ENCODE data around the gene WDFY4. TPM values are rescaled to one million over a fixed set of nuclear protein-coding genes. Genes with fewer than 3 reads are reported as not detected.

WDFY4 gene
- total RNA-seq, 1 experiment from 2014 or later, result 0.22 TPM

DNA sequence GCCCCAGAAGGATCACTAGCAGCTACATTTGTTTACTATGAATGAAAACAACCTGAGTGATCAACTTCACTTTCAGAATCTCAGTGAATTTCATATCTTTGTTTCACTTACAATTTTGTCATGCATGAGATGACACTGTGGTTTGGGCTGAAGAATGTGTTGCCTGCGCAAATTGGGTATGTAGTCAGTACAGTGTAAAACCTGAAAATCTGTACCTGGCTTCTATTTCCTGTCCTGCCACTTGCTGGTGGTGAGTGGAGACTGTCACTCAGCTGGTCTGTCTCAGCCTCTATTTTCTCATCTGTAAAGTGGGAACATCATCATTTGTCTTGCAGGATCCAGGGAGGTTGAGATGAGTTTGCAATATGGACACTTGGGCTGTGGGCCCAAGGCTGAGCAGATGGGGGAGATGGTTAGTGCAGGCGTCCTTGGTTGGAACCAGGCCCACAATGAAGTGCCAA is 118.0 kb downstream of the WDFY4 start:
- no peak for ATAC-seq

DNA sequence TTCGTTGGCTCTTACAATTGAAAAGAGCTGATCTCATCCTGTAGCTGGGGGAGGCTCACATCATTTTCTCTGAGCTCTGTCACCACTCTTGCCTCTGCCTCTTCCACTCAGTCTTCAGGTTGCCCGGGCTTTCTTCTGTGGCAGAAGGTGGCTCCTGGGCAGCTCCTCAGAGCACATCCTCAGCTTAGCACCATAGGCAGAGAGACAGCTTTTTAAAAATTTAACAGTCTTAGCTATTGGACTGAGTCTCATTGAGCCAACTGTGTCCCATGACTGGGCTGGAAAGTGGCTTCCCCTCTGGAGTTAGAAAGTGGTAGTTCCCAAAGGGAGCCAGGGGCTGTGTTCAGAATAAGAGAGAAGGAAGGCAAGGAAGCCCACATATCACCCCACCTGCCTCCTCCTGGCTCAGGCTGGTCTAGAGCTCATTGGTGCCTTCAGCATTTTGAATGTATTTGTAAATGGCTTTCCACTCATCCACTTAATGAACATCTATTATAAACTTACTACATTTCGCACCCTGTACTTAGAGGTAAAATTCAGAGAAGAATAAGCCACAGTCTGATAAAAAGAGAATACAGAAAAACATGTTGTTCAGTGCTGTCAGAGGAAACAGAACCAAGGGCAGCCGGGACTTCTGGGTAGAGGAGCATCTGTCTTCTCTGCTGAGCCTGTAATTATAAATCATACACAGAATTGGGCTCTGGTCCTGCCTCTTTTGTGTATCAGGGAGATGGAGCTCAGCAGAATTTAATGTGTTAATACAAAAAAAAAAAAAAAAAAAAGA is 119.3 kb downstream of the WDFY4 start:
- Histone ChIP-seq H3K79me2 (ENCODE audit: insufficient read depth, low read length) (no peaks in the 10 kb centered on the region), H3K27ac (ENCODE audit: low read depth, low read length) (no peak overlapping the region), H3K9me3 (ENCODE audit: control insufficient read depth in 1 of 2, insufficient read depth in 1 of 2, low read depth in 1 of 2, low read length in 2 of 2) (no peaks in the 10 kb centered on the region), H2AFZ (ENCODE audit: low read depth, low read length, poor library complexity, severe bottlenecking) (no peak overlapping the region), H3K4me2 (ENCODE audit: low read length) (no peak overlapping the region), H3K9me2 (ENCODE audit: insufficient read depth) (no peaks in the 10 kb centered on the region), H3K9ac (ENCODE audit: low read length) (no peak overlapping the region), H3K4me1 (ENCODE audit: control insufficient read depth in 1 of 2, insufficient read depth in 2 of 2, low read length in 2 of 2) (no peaks in the 10 kb centered on the region), H3K27me3 (ENCODE audit: insufficient read depth, low read length) (0 out of 2 replicates have a peak, but pooled peaks cover 10% of the 10 kb centered on the region), H3K4me3 (replicated peaks in 1 of 2; ENCODE audit: low read depth in 1 of 2, low read length in 2 of 2) (no peak overlapping the region), H4K20me1 (ENCODE audit: insufficient read depth) (no peaks in the 10 kb centered on the region), H3K36me3 (ENCODE audit: control insufficient read depth in 1 of 2, insufficient read depth in 2 of 2, low read length in 2 of 2) (no peaks in the 10 kb centered on the region)
- ChIA-PET POLR2A (no interaction called here), RAD21 (ENCODE audit: low non-redundant PET in 1 of 2, low total read pairs in 2 of 2, uncharacterized antibody in 2 of 2, unreplicated experiment in 2 of 2) (no interaction called here), CTCF (no interaction called here)
- no peak for TF ChIP-seq YY1 (IDR thresholded peaks at IDR 0.05; ENCODE audit: extremely low read depth, insufficient replicate concordance, low read depth, low read length)
- TF ChIP-seq POLR2A (IDR thresholded peaks at IDR 0.05; ENCODE audit: borderline replicate concordance, extremely low read depth, insufficient read depth, insufficient read length), result no peak
- TF ChIP-seq JUND (IDR thresholded peaks at IDR 0.05), result no peak
- no peak for TF ChIP-seq CEBPB (IDR thresholded peaks at IDR 0.05; ENCODE audit: low read depth)
- TF ChIP-seq, protein P1, sequence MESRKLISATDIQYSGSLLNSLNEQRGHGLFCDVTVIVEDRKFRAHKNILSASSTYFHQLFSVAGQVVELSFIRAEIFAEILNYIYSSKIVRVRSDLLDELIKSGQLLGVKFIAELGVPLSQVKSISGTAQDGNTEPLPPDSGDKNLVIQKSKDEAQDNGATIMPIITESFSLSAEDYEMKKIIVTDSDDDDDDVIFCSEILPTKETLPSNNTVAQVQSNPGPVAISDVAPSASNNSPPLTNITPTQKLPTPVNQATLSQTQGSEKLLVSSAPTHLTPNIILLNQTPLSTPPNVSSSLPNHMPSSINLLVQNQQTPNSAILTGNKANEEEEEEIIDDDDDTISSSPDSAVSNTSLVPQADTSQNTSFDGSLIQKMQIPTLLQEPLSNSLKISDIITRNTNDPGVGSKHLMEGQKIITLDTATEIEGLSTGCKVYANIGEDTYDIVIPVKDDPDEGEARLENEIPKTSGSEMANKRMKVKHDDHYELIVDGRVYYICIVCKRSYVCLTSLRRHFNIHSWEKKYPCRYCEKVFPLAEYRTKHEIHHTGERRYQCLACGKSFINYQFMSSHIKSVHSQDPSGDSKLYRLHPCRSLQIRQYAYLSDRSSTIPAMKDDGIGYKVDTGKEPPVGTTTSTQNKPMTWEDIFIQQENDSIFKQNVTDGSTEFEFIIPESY (IDR thresholded peaks at IDR 0.05; ENCODE audit: extremely low read depth, insufficient replicate concordance, low read length), result no peak
- no peak for TF ChIP-seq EZH2 (IDR thresholded peaks at IDR 0.05)
- TF ChIP-seq ZNF274 (IDR thresholded peaks at IDR 0.05; ENCODE audit: low read depth, low read length), result no peak
- no peak for TF ChIP-seq TCF7L2 (IDR thresholded peaks at IDR 0.05; ENCODE audit: borderline replicate concordance, extremely low read depth, insufficient read depth, insufficient read length)
- TF ChIP-seq, protein P2, sequence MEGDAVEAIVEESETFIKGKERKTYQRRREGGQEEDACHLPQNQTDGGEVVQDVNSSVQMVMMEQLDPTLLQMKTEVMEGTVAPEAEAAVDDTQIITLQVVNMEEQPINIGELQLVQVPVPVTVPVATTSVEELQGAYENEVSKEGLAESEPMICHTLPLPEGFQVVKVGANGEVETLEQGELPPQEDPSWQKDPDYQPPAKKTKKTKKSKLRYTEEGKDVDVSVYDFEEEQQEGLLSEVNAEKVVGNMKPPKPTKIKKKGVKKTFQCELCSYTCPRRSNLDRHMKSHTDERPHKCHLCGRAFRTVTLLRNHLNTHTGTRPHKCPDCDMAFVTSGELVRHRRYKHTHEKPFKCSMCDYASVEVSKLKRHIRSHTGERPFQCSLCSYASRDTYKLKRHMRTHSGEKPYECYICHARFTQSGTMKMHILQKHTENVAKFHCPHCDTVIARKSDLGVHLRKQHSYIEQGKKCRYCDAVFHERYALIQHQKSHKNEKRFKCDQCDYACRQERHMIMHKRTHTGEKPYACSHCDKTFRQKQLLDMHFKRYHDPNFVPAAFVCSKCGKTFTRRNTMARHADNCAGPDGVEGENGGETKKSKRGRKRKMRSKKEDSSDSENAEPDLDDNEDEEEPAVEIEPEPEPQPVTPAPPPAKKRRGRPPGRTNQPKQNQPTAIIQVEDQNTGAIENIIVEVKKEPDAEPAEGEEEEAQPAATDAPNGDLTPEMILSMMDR (IDR thresholded peaks at IDR 0.05 in 2 of 3, conservative IDR thresholded peaks at IDR 0.05 in 1 of 3; ENCODE audit: borderline replicate concordance in 1 of 3, insufficient read depth in 1 of 3, low read depth in 2 of 3, low read length in 2 of 3), result no peak
- no peak for TF ChIP-seq RAD21 (IDR thresholded peaks at IDR 0.05; ENCODE audit: low read depth)
- no peak for TF ChIP-seq EGR1 (IDR thresholded peaks at IDR 0.05; ENCODE audit: low read depth)
- TF ChIP-seq ZFX (IDR thresholded peaks at IDR 0.05), result no peak
- intact Hi-C loops (cut with micrococcal nuclease), result no loop called here
- no TSS peak for BruUV-seq (replicated peaks)
- no peak for ATAC-seq
- no peak for DNase-seq (ENCODE audit: low read depth, low spot score)

More for the DNA sequence above, 118.0 kb downstream of the WDFY4 start:
- Histone ChIP-seq H3K4me2 (ENCODE audit: low read length) (no peak overlapping the region), H3K79me2 (ENCODE audit: insufficient read depth, low read length) (no peaks in the 10 kb centered on the region), H3K9ac (ENCODE audit: low read length) (no peak overlapping the region), H3K4me1 (ENCODE audit: control insufficient read depth in 1 of 2, insufficient read depth in 2 of 2, low read length in 2 of 2) (no peaks in the 10 kb centered on the region), H3K9me2 (ENCODE audit: insufficient read depth) (no peaks in the 10 kb centered on the region), H3K27me3 (ENCODE audit: insufficient read depth, low read length) (0 out of 2 replicates have a peak, but pooled peaks cover 6% of the 10 kb centered on the region), H2AFZ (ENCODE audit: low read depth, low read length, poor library complexity, severe bottlenecking) (no peak overlapping the region), H3K9me3 (ENCODE audit: control insufficient read depth in 1 of 2, insufficient read depth in 1 of 2, low read depth in 1 of 2, low read length in 2 of 2) (no peaks in the 10 kb centered on the region), H3K36me3 (ENCODE audit: control insufficient read depth in 1 of 2, insufficient read depth in 2 of 2, low read length in 2 of 2) (no peaks in the 10 kb centered on the region), H3K27ac (ENCODE audit: low read depth, low read length) (no peak overlapping the region), H4K20me1 (ENCODE audit: insufficient read depth) (no peaks in the 10 kb centered on the region), H3K4me3 (replicated peaks in 1 of 2; ENCODE audit: low read depth in 1 of 2, low read length in 2 of 2) (no peak overlapping the region)
- RAD21 ChIA-PET (ENCODE audit: low non-redundant PET in 1 of 2, low total read pairs in 2 of 2, uncharacterized antibody in 2 of 2, unreplicated experiment in 2 of 2), result no interaction called here
- no TSS peak for BruUV-seq (replicated peaks)
- POLR2A ChIA-PET, result no interaction called here
- CTCF ChIA-PET, result no interaction called here
- intact Hi-C loops (cut with micrococcal nuclease), result no loop called here
- TF ChIP-seq, protein P3, sequence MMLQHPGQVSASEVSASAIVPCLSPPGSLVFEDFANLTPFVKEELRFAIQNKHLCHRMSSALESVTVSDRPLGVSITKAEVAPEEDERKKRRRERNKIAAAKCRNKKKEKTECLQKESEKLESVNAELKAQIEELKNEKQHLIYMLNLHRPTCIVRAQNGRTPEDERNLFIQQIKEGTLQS (IDR thresholded peaks at IDR 0.05), result no peak
- TF ChIP-seq CEBPB (IDR thresholded peaks at IDR 0.05; ENCODE audit: low read depth), result no peak
- DNase-seq (ENCODE audit: low read depth, low spot score), result no peak
